Glomerular visceral epithelial cell (primary cell): ENCODE measurements around the gene CRY1.
"Not testable (repeated sequence)": the region's sequence is repeated elsewhere in the genome, so short reads cannot be mapped to it uniquely, and the experiment has no call there.

Source experiments
- DNase-seq: peaks from one replicate; pipeline ENCODE4 v3.0.0-alpha.2; 2016; ENCODE audit errors: extremely low spot score

Gene CRY1

GRCh38 chr12:107066691-107067090 is 26.7 kb downstream of the CRY1 start:
- no peak for DNase-seq

GRCh38 chr12:107064687-107065086 is 28.7 kb downstream of the CRY1 start:
- no peak for DNase-seq

- no peak for DNase-seq
Observed at GRCh38 chr12:107064243-107064642, 29.1 kb downstream of the CRY1 start.

- no peak for DNase-seq
Observed at GRCh38 chr12:107058190-107058589, 35.2 kb downstream of the CRY1 start.

GRCh38 chr12:107057071-107057834 is 36.1 kb downstream of the CRY1 start:
- no peak for DNase-seq

- no peak for DNase-seq
Observed at GRCh38 chr12:107053709-107054108, 39.6 kb downstream of the CRY1 start.

- no peak for DNase-seq
Observed at GRCh38 chr12:107045186-107045585, 48.2 kb downstream of the CRY1 start.

GRCh38 chr12:107042801-107043200 is 50.5 kb downstream of the CRY1 start:
- DNase-seq, result no peak

- no peak for DNase-seq
Observed at GRCh38 chr12:107035733-107036132, 57.6 kb downstream of the CRY1 start.

- no peak for DNase-seq
Observed at GRCh38 chr12:107033758-107034739, 59.3 kb downstream of the CRY1 start.

- no peak for DNase-seq
Observed at GRCh38 chr12:107032266-107032665, 61.1 kb downstream of the CRY1 start.

- no peak for DNase-seq
Observed at GRCh38 chr12:107031061-107031460, 62.3 kb downstream of the CRY1 start.

GRCh38 chr12:107029081-107029480 is 64.3 kb downstream of the CRY1 start:
- DNase-seq, result no peak

GRCh38 chr12:107027636-107028053 is 65.7 kb downstream of the CRY1 start:
- peak; percentile 81 for DNase-seq

- no peak for DNase-seq
Observed at GRCh38 chr12:107026806-107027635, 66.3 kb downstream of the CRY1 start.

- DNase-seq, result not testable (repeated sequence)
Observed at GRCh38 chr12:107026356-107026755, 67.0 kb downstream of the CRY1 start.

- no peak for DNase-seq
Observed at GRCh38 chr12:107025671-107026070, 67.7 kb downstream of the CRY1 start.

- DNase-seq, result no peak
Observed at GRCh38 chr12:107019546-107019945, 73.8 kb downstream of the CRY1 start.

- no peak for DNase-seq
Observed at GRCh38 chr12:107017042-107017441, 76.3 kb downstream of the CRY1 start.

- no peak for DNase-seq
Observed at GRCh38 chr12:107014055-107014454, 79.3 kb downstream of the CRY1 start.

- no peak for DNase-seq
Observed at GRCh38 chr12:107012736-107013425, 80.5 kb downstream of the CRY1 start.
